Activated gamma-delta T cell treated with Interleukin-2 at 50 U/mL for 16 hours (primary cell): ENCODE measurements around the gene UGT2B11.
A peak's percentile ranks its signal among the peaks of the same experiment; 100 is the strongest.
"Not testable (repeated sequence)": the region's sequence is repeated elsewhere in the genome, so short reads cannot be mapped to it uniquely, and the experiment has no call there.

ENCODE experiments used
- DNase-seq: peaks from one replicate; pipeline ENCODE4 v3.0.0-alpha.2; 2020

Gene UGT2B11

GRCh38 chr4:69214716-69215115, at the start of gene UGT2B11:
UGT2B11 (minus strand) TSS chr4:69214748; CDS start chr4:69214722, 26 bp downstream.
- DNase-seq = no peak

- not testable (repeated sequence) for DNase-seq
These were observed 38.7 kb upstream of the UGT2B11 start for GRCh38 chr4:69253147-69253772.

DNA sequence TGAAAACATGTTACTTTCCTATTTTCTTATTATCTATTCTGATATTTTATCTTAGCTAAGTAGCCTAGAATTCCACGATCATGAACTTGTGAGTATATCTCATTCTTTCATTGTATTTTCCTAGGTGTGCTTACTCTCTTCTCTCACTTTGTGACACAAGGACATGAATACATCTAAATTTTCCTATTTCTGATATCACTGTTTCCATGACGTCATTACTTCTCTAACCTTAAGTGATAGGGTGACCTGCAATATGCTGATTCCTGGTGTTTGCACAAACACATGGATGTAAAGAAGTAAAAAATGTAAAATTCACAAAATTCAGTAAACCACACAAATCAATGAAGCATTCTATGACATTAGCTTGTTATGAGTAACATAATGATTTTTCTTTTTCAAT, 36.3 kb upstream of the UGT2B11 start:
- not testable (repeated sequence) for DNase-seq

DNA sequence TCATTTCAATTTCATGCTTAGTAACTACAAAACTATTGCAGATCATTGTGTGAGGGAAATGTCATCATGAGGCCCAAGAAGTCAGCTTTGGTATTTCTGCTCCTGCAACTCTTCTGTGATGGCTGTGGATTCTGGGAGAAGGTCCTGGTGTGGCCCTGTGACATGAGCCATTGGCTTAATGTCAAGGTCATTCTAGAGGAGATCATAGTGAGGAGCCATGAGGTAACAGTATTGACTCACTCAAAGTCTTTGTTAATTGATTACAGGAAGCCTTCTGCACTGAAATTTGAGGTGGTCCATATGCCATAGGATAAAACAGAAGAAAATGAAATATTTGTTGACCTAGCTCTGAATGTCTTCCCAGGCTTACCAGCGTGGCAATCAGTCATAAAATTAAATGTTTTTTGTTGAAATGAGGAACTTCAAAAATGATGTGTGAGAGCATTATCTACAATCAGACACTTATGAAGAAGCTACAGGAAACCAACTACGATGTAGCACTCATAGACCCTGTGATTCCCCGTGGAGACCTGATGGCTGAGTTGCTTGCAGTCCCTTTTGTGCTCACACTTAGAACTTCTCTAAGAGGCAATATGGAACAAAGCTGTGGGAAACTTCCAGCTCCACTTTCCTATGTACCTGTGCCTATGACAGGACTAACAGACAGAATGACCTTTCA, 28.2 kb upstream of the UGT2B11 start:
- DNase-seq = not testable (repeated sequence)

DNA sequence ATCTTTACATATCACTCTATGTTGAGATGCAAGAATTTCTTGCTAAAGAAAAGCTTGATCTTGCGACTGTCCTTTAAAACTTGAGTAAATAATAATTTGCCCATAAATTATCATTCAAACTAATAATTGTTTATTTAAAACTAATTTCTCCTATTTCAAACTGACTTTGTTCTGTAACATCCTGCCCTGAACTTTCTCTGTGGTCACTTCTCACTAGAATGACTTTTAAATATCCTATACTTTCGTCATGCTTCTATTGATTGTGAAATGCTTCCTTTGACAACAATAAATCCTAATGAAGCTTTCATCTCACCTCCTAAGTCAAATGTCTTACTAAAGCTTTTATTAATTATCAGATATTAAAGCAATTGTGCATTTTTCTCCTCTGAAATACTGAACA, 27.2 kb upstream of the UGT2B11 start:
- DNase-seq = not testable (repeated sequence)

- DNase-seq = not testable (repeated sequence)
These were observed 26.2 kb upstream of the UGT2B11 start for GRCh38 chr4:69240787-69241186.

- DNase-seq = no peak
These were observed 25.1 kb upstream of the UGT2B11 start for GRCh38 chr4:69239557-69240168.

DNA sequence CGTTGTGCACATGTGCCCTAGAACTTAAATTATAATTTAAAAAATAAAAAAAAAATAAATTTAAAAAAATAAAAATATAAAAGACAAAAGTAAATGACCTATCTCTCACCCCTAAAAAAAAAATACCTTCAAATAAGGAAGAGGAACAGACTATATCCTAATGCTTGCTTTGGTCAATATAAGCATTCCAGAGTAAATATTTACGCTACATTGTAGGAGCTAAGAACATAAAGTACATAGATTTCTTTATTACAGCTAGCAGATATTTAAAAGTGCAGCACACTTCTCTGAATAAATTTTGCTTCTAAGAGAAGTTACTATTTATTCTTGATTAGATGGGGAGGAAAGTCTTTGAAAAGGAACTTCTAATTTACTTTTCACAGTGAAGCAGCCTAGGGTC, 24.5 kb upstream of the UGT2B11 start:
- no peak for DNase-seq

- no peak for DNase-seq
These were observed 10.3 kb upstream of the UGT2B11 start for GRCh38 chr4:69224891-69225290.

DNA sequence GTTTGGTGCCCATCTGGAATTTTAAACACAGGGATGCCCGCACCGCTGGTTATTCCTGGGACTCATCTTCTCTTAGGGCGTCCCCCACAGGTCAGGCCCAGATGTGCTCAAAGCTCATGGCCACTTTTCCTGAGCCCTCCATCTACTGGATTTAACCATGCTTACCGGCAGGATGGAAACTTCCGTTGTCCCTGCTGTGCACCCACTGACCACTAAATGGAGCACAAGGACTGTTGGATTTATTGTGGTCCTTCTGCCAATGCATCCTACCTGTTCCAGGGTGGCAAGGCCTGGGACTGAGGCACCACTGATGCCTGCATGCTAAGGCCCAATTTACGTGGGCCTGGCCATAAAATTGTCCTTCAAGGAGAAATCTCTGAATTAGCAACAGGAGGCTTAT, 8.7 kb upstream of the UGT2B11 start:
- DNase-seq = not testable (repeated sequence)

- not testable (repeated sequence) for DNase-seq
These were observed 3.9 kb upstream of the UGT2B11 start for GRCh38 chr4:69218491-69218890.

DNA sequence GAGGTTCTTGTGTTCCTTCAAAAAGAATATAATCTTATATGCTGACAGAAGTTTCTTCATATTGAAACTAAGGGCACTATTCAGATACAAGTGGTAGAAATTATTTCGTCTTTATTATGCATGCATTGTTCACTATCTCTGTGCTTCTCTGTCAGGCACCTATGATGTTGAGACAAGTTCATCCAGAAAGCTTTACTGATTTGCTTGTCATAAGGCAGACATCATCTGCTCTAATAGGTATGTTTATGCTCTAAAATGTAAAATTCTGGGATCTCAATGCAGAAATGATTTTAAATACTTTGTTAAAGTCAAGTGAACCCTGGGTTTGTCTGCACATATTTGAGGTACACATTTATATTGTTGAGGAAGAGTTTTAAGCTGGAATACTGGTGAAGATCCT, 3.6 kb downstream of the UGT2B11 start:
- no peak for DNase-seq

GRCh38 chr4:69198506-69198905, 16.0 kb downstream of the UGT2B11 start:
- DNase-seq = not testable (repeated sequence)

DNA sequence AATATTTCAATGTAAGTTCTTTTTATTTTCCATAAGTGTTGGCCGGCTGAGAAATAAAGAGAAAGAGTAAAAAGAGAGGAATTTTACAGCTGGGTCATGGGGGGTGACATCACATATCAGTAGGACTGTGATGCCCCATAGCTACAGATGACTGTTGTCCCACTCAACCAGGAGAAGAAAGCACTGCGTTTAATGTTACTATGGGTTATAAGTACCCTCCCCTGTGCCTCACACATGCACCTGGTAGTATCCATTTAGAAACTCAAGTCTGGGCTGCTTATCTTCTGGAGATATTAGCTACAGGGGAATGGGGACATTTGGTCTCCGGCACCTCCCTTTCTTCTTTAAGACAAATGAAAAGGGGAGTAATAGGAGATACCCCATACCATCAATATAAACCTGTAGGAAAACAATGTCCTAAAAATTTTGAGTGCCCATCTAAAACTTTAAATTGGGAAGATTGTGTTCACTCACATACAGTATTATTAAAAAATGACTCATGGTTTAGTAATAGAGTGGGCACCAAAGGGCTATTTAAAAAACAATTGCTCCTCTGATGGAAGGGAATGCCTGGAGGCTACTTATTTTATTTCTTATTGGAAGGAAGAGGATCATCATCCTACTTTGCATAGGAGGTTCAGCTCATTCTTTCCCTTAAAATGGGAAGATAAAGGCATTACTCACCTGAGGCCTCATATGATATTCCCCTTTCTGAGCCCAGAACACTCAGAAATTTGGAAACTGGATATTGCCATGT, 18.2 kb downstream of the UGT2B11 start:
- no peak for DNase-seq

- DNase-seq = no peak
These were observed 20.4 kb downstream of the UGT2B11 start for GRCh38 chr4:69194166-69194565.

GRCh38 chr4:69191905-69192304, 22.6 kb downstream of the UGT2B11 start:
- not testable (repeated sequence) for DNase-seq

DNA sequence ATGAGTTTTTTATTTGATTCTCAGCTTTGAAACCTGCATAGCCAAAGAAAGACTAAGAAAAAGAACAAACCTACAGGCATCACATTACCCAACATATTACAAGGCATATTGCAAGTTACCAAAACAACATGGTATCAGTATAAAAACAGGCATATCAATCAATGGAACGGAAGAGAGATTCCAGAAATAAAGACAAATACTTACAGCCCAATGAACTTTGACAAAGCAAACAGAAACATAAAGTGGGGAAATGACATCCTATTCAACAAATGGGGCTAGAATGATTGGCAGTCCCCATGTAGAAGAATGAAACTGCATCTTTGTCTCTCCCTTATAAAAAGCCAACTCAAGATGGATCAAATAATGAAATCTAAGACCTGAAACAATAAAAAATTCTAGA, 23.9 kb downstream of the UGT2B11 start:
- DNase-seq = not testable (repeated sequence)

GRCh38 chr4:69181519-69182169, 32.9 kb downstream of the UGT2B11 start:
- DNase-seq = not testable (repeated sequence)

DNA sequence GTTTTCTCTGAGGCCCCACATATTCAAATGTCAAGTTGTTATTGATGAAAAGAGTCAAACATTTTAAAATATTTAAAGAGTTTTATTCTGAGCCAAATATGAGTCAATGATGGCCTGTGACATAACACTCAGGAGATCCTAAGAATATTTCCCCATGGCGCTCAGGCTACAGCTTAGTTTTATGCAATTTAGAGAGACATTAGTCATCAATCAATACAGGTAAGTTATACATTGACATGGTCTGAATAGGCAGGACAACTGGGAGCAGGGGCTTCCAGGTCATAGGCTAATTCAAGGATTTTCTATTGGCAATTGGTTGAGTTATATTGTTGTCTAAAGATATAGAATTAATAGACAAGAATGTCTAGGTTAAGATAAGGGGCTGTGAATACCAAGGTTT, 34.7 kb downstream of the UGT2B11 start:
- DNase-seq = not testable (repeated sequence)

- not testable (repeated sequence) for DNase-seq
These were observed 35.8 kb downstream of the UGT2B11 start for GRCh38 chr4:69178751-69179205.

DNA sequence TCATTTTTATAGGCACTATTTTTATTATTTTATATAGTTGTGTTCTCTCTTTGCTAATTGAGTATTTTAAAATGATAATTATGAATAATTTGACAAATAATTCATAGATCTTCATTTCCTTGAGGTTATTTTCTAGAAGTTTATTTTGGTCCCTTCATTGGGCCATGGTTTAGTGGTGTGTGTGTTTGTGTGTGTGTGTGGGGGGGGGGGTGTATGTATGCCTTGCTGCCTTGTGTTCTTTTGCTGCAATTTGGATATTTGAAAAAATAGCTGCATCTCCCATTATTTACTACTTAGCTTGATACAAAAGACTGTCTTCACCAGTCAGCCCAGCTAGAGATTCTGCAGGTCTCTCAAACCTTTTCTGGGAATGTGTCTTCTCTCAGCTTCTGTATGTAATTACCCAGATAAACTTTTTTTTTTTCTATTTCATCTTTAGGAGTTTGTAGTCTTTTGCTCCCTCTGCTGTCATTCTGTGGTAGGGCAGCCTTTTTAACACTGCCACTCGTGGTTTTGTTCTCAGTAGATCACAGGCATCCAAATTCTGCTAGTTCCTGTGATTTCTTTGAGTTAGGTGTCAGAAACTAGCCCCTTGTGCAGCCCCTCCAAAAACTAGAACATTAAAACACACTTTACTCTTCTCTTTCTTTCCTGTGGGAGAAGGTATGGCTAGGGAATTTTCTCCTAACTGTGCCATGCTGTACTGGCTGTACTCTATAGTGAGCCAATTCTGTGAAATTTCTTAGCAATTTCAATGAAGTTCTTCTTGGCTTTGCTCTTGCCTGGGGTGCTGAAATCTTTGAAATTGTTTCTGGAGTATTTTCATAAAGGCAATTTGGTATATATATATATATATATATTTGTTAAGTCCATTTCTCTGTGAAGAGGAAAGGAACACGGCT, 44.1 kb downstream of the UGT2B11 start:
- peak; percentile 3 for DNase-seq

DNA sequence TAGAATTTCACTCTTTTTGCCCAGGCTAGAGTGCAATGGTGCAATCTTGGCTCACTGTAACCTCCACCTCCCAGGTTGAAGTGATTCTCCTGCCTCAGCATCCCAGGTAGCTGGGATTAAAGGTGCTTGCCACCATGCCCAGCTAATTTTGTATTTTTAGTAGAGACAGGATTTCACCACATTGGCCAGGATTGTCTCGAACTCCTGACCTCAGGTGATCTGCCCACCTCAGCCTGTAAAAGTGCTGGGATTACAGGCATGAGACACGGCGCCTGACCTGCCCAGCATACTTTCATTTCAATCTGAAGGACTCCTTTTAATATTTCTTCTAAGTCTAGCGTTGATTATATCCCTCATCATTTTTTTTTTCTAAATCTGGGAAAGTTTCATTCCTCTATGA, 45.4 kb downstream of the UGT2B11 start:
- not testable (repeated sequence) for DNase-seq
